ENCODE data around the gene SURF1. TPM values are rescaled to one million over a fixed set of nuclear protein-coding genes. Genes with fewer than 3 reads are reported as not detected.

Gene SURF1
- total and polyA plus RNA-seq, 10 of the 15 experiments (the other 5 are each of a cell fraction or from before 2014, with no cell fraction given), result 17.9 to 46.4 (median 29.6) TPM

GRCh38 chr9:133334161-133334560 lies 22.1 kb downstream of the SURF1 start:
- RAD21 ChIA-PET (ENCODE audit: unreplicated experiment), result no interaction called here
- CTCF ChIA-PET, result interaction anchor here (1.0 to 1.7 kb wide), 2 partner anchors 95 to 152 kb away, joined by 3 to 4 read pairs; no protein-coding TSS in a partner anchor
- DNase-seq (ENCODE audit: low read depth, low spot score) (no peak), FAIRE-seq (no peak), ATAC-seq (no peak)
- no TSS peak for BruUV-seq (replicated peaks)
- POLR2A ChIA-PET, result interaction anchor here (2.0 kb wide), 1 partner anchor 38 kb away, joined by 8 read pairs; no protein-coding TSS in a partner anchor
- Histone ChIP-seq H4K20me1 (ENCODE audit: control insufficient read depth, insufficient read depth) (no peaks in the 10 kb centered on the region), H3K9me3 (replicated peaks; ENCODE audit: control insufficient read depth, insufficient read depth, low read length) (no peaks in the 10 kb centered on the region), H3K27me3 (replicated peaks in 1 of 2; ENCODE audit: control insufficient read depth in 2 of 2, insufficient read depth in 2 of 2, low read length in 1 of 2) (no peaks in the 10 kb centered on the region), H3K9ac (ENCODE audit: control insufficient read depth, insufficient read depth, low read length) (no peak overlapping the region), H3K79me2 (ENCODE audit: control insufficient read depth, insufficient read depth, low read length) (peaks cover 30% of the 10 kb centered on the region), H3K4me2 (ENCODE audit: control insufficient read depth, insufficient read depth) (peak overlapping the region; percentile 45; the same call in 1 of the 2 replicates), H3K36me3 (ENCODE audit: control insufficient read depth in 2 of 2, insufficient read depth in 2 of 2, low read length in 1 of 2) (peaks cover 14 to 24% of the 10 kb centered on the region in 2 experiments; a peak in 3 of 4 replicates), H2AFZ (ENCODE audit: control insufficient read depth, low read depth, low read length) (no peak overlapping the region), H3K4me1 (ENCODE audit: control insufficient read depth, insufficient read depth, low read length) (no peaks in the 10 kb centered on the region; the same call in 1 of the 2 replicates), H3K27ac (ENCODE audit: control insufficient read depth, insufficient read depth) (no peak overlapping the region), H3K4me3 (peak overlapping the region; percentile 98)
- intact Hi-C loops (cut with micrococcal nuclease; ENCODE audit: unreplicated experiment) (no loop called here), in situ Hi-C loops (cut with MboI) (no loop called here)
- 95% methylated on average over 6 of the region's 6 CpGs for WGBS (ENCODE audit: insufficient coverage, insufficient replicate concordance, low lambda C conversion rate, missing lambda C conversion rate)
- SMC1A ChIA-PET (ENCODE audit: uncharacterized antibody, unreplicated experiment), result interaction anchor here (1.1 to 1.3 kb wide), 2 partner anchors 79 to 143 kb away, joined by 3 read pairs; no protein-coding TSS in a partner anchor
- TF ChIP-seq, protein P1, sequence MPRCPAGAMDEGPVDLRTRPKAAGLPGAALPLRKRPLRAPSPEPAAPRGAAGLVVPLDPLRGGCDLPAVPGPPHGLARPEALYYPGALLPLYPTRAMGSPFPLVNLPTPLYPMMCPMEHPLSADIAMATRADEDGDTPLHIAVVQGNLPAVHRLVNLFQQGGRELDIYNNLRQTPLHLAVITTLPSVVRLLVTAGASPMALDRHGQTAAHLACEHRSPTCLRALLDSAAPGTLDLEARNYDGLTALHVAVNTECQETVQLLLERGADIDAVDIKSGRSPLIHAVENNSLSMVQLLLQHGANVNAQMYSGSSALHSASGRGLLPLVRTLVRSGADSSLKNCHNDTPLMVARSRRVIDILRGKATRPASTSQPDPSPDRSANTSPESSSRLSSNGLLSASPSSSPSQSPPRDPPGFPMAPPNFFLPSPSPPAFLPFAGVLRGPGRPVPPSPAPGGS (IDR thresholded peaks at IDR 0.05; ENCODE audit: borderline replicate concordance, insufficient read depth, low read depth, low read length, poor library complexity, severe bottlenecking), result no peak
- TF ChIP-seq ZNF207 (IDR thresholded peaks at IDR 0.05; ENCODE audit: borderline replicate concordance) (no peak), SREBF2 (IDR thresholded peaks at IDR 0.05; ENCODE audit: low read length) (no peak), BMI1 (IDR thresholded peaks at IDR 0.05; ENCODE audit: borderline replicate concordance) (no peak), SP1 (IDR thresholded peaks at IDR 0.05; ENCODE audit: low read depth, low read length) (no peak), ZZZ3 (IDR thresholded peaks at IDR 0.05; ENCODE audit: control insufficient read depth, insufficient read length, low read depth) (no peak), KLF5 (IDR thresholded peaks at IDR 0.05; ENCODE audit: partially characterized antibody) (no peak), NFIC (IDR thresholded peaks at IDR 0.05; ENCODE audit: low read depth, low read length) (no peak), HDAC6 (IDR thresholded peaks at IDR 0.05; ENCODE audit: unreplicated experiment) (no peak), STAT3 (IDR thresholded peaks at IDR 0.05; ENCODE audit: low read depth, low read length) (no peak), RB1 (IDR thresholded peaks at IDR 0.05; ENCODE audit: borderline replicate concordance) (no peak), RFX5 (IDR thresholded peaks at IDR 0.05; ENCODE audit: low read depth, low read length) (no peak)
- TF ChIP-seq, protein P2, sequence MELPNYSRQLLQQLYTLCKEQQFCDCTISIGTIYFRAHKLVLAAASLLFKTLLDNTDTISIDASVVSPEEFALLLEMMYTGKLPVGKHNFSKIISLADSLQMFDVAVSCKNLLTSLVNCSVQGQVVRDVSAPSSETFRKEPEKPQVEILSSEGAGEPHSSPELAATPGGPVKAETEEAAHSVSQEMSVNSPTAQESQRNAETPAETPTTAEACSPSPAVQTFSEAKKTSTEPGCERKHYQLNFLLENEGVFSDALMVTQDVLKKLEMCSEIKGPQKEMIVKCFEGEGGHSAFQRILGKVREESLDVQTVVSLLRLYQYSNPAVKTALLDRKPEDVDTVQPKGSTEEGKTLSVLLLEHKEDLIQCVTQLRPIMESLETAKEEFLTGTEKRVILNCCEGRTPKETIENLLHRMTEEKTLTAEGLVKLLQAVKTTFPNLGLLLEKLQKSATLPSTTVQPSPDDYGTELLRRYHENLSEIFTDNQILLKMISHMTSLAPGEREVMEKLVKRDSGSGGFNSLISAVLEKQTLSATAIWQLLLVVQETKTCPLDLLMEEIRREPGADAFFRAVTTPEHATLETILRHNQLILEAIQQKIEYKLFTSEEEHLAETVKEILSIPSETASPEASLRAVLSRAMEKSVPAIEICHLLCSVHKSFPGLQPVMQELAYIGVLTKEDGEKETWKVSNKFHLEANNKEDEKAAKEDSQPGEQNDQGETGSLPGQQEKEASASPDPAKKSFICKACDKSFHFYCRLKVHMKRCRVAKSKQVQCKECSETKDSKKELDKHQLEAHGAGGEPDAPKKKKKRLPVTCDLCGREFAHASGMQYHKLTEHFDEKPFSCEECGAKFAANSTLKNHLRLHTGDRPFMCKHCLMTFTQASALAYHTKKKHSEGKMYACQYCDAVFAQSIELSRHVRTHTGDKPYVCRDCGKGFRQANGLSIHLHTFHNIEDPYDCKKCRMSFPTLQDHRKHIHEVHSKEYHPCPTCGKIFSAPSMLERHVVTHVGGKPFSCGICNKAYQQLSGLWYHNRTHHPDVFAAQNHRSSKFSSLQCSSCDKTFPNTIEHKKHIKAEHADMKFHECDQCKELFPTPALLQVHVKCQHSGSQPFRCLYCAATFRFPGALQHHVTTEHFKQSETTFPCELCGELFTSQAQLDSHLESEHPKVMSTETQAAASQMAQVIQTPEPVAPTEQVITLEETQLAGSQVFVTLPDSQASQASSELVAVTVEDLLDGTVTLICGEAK (IDR thresholded peaks at IDR 0.05; ENCODE audit: borderline replicate concordance), result no peak
- TF ChIP-seq, protein P3, sequence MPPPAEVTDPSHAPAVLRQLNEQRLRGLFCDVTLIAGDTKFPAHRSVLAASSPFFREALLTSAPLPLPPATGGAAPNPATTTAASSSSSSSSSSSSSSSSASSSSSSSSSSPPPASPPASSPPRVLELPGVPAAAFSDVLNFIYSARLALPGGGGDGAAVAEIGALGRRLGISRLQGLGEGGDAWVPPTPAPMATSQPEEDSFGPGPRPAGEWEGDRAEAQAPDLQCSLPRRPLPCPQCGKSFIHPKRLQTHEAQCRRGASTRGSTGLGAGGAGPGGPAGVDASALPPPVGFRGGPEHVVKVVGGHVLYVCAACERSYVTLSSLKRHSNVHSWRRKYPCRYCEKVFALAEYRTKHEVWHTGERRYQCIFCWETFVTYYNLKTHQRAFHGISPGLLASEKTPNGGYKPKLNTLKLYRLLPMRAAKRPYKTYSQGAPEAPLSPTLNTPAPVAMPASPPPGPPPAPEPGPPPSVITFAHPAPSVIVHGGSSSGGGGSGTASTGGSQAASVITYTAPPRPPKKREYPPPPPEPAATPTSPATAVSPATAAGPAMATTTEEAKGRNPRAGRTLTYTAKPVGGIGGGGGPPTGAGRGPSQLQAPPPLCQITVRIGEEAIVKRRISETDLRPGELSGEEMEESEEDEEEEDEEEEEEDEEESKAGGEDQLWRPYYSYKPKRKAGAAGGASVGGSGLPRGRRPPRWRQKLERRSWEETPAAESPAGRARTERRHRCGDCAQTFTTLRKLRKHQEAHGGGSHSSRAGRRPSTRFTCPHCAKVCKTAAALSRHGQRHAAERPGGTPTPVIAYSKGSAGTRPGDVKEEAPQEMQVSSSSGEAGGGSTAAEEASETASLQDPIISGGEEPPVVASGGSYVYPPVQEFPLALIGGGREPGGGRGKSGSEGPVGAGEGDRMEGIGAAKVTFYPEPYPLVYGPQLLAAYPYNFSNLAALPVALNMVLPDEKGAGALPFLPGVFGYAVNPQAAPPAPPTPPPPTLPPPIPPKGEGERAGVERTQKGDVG (CRISPR knock-in tag; IDR thresholded peaks at IDR 0.05), result no peak
- TF ChIP-seq, protein P4, sequence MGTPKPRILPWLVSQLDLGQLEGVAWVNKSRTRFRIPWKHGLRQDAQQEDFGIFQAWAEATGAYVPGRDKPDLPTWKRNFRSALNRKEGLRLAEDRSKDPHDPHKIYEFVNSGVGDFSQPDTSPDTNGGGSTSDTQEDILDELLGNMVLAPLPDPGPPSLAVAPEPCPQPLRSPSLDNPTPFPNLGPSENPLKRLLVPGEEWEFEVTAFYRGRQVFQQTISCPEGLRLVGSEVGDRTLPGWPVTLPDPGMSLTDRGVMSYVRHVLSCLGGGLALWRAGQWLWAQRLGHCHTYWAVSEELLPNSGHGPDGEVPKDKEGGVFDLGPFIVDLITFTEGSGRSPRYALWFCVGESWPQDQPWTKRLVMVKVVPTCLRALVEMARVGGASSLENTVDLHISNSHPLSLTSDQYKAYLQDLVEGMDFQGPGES (IDR thresholded peaks at IDR 0.05), result no peak
